Measurements from ENCODE around the gene SOX12. TPM values are rescaled to one million over a fixed set of nuclear protein-coding genes. Genes with fewer than 3 reads are reported as not detected.
"Not testable (repeated sequence)": the region's sequence is repeated elsewhere in the genome, so short reads cannot be mapped to it uniquely, and the experiment has no call there.

The SOX12 gene
- total RNA-seq, 1 experiment from 2014 or later, result 59.1 TPM

GRCh38 chr20:371755-372542 lies 46.6 kb downstream of the SOX12 start (continued):
- TF ChIP-seq, protein P1, sequence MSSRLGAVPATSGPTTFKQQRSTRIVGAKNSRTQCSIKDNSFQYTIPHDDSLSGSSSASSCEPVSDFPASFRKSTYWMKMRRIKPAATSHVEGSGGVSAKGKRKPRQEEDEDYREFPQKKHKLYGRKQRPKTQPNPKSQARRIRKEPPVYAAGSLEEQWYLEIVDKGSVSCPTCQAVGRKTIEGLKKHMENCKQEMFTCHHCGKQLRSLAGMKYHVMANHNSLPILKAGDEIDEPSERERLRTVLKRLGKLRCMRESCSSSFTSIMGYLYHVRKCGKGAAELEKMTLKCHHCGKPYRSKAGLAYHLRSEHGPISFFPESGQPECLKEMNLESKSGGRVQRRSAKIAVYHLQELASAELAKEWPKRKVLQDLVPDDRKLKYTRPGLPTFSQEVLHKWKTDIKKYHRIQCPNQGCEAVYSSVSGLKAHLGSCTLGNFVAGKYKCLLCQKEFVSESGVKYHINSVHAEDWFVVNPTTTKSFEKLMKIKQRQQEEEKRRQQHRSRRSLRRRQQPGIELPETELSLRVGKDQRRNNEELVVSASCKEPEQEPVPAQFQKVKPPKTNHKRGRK (CRISPR knock-in tag; IDR thresholded peaks at IDR 0.05; ENCODE audit: borderline replicate concordance), result no peak
- TF ChIP-seq GABPB1 (CRISPR knock-in tag; IDR thresholded peaks at IDR 0.05), result peak; percentile 100
- no peak for TF ChIP-seq ARID4B (CRISPR knock-in tag; IDR thresholded peaks at IDR 0.05; ENCODE audit: borderline replicate concordance)
- TF ChIP-seq AR (CRISPR knock-in tag; IDR thresholded peaks at IDR 0.05), result no peak
- TF ChIP-seq PRRX2 (CRISPR knock-in tag; IDR thresholded peaks at IDR 0.05), result no peak
- no peak for TF ChIP-seq SOX15 (CRISPR knock-in tag; IDR thresholded peaks at IDR 0.05)
- TF ChIP-seq, protein P2, sequence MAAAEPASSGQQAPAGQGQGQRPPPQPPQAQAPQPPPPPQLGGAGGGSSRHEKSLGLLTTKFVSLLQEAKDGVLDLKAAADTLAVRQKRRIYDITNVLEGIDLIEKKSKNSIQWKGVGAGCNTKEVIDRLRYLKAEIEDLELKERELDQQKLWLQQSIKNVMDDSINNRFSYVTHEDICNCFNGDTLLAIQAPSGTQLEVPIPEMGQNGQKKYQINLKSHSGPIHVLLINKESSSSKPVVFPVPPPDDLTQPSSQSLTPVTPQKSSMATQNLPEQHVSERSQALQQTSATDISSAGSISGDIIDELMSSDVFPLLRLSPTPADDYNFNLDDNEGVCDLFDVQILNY (CRISPR knock-in tag; IDR thresholded peaks at IDR 0.05), result no peak
- TF ChIP-seq, protein P3, sequence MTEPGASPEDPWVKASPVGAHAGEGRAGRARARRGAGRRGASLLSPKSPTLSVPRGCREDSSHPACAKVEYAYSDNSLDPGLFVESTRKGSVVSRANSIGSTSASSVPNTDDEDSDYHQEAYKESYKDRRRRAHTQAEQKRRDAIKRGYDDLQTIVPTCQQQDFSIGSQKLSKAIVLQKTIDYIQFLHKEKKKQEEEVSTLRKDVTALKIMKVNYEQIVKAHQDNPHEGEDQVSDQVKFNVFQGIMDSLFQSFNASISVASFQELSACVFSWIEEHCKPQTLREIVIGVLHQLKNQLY (CRISPR knock-in tag; IDR thresholded peaks at IDR 0.05), result no peak
- TF ChIP-seq ELF4 (CRISPR knock-in tag; IDR thresholded peaks at IDR 0.05; ENCODE audit: low read depth), result no peak
- no peak for TF ChIP-seq ZNF121 (CRISPR knock-in tag; IDR thresholded peaks at IDR 0.05)
- TF ChIP-seq, protein P4, sequence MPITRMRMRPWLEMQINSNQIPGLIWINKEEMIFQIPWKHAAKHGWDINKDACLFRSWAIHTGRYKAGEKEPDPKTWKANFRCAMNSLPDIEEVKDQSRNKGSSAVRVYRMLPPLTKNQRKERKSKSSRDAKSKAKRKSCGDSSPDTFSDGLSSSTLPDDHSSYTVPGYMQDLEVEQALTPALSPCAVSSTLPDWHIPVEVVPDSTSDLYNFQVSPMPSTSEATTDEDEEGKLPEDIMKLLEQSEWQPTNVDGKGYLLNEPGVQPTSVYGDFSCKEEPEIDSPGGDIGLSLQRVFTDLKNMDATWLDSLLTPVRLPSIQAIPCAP (CRISPR knock-in tag; IDR thresholded peaks at IDR 0.05), result no peak

GRCh38 chr20:372543-373082 lies 47.3 kb downstream of the SOX12 start:
- peaks cover 16% of the 10 kb centered on the region for H3K4me1 Mint-ChIP-seq
- ChIA-PET POLR2A (interaction anchor here (1.3 to 1.7 kb wide), 2 partner anchors 8 to 25 kb away, joined by 3 to 8 read pairs; partner anchors contain the start of gene TRIB3), CTCF (interaction anchor here (0.9 to 4.0 kb wide), 5 partner anchors 10 to 59 kb away, joined by 4 to 19 read pairs (median 6); no protein-coding TSS in a partner anchor)
- H3K27ac Mint-ChIP-seq; H3K36me3 Mint-ChIP-seq; ATAC-seq; H3K4me3 Mint-ChIP-seq; H3K9me3 Mint-ChIP-seq; H3K27me3 Mint-ChIP-seq (ENCODE audit: low read depth); DNase-seq (ENCODE audit: low spot score): not testable (repeated sequence)

All from WTC11 (cell line).